Measurements from ENCODE around the gene HPS1. TPM values are rescaled to one million over a fixed set of nuclear protein-coding genes. Genes with fewer than 3 reads are reported as not detected.

HPS1 gene
- total RNA-seq, 4 donors from 2014 or later, result 26.3 to 40.6 (median 27.9) TPM

DNA sequence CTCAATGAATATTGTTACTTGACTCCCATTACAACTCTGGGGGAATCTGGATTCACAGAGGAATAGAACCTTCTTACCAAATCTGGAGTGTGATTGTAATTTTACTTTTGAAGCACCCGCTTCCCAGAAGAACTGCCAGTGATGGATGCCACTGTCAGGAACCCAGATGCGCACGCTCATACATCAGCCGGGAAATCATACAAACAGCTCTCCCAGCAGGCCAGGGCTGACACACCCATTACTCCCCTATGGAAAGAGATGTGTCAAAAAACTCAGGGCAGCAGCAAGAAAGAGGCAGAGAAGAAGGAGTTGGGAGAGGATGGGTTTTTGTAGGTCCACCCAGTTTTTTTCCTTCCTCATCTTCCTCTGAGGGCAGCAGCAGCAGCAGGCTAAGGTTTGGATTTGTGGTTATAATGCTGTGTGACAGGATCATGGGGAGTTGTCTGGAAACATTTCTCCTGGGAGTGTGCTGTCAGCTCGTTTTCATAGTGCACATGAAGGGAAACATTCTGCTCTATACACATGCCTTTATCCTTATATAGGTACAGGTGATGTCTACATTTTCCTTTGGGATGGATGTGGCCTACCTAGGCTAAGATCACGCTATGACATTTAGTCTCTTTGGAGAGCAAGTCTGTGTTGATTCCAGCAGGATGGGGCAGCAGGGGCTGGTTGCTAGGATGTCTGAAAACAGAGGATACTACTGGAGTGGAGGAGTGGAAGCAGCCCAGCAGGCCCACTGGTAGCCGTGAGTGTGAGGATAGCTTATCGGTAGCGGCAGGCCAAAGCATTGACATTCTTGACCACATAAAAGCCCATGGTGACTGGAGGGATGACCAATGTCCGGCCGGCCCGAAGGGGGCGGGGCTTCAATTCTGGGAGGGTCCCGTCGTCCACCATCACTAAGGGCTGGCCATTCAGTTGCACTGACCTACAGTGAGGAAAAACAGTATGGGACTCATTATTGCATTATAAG lies 12.4 kb upstream of the HPS1 start:
- no peak for TF ChIP-seq POLR2A (IDR thresholded peaks at IDR 0.05)
- TF ChIP-seq, protein P1, sequence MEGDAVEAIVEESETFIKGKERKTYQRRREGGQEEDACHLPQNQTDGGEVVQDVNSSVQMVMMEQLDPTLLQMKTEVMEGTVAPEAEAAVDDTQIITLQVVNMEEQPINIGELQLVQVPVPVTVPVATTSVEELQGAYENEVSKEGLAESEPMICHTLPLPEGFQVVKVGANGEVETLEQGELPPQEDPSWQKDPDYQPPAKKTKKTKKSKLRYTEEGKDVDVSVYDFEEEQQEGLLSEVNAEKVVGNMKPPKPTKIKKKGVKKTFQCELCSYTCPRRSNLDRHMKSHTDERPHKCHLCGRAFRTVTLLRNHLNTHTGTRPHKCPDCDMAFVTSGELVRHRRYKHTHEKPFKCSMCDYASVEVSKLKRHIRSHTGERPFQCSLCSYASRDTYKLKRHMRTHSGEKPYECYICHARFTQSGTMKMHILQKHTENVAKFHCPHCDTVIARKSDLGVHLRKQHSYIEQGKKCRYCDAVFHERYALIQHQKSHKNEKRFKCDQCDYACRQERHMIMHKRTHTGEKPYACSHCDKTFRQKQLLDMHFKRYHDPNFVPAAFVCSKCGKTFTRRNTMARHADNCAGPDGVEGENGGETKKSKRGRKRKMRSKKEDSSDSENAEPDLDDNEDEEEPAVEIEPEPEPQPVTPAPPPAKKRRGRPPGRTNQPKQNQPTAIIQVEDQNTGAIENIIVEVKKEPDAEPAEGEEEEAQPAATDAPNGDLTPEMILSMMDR (IDR thresholded peaks at IDR 0.05), result no peak
- peaks cover 0 to 17% (median 0%) of the 10 kb centered on the region in 4 donors for H3K27me3 ChIP-seq
- no peak for DNase-seq
- H3K9me3 ChIP-seq, result no peaks in the 10 kb centered on the region
- intact Hi-C loops (cut with DNase I), result no loop called here
- no peaks in the 10 kb centered on the region for H3K36me3 ChIP-seq
- WGBS, 2 donors, result 80 to 87% methylated on average over 14 of the region's 15 CpGs
- peaks cover 0 to 5% (median 0%) of the 10 kb centered on the region in 3 donors for H3K4me1 ChIP-seq
- no peak overlapping the region for H3K4me3 ChIP-seq
- no peak overlapping the region for H3K27ac ChIP-seq

DNA sequence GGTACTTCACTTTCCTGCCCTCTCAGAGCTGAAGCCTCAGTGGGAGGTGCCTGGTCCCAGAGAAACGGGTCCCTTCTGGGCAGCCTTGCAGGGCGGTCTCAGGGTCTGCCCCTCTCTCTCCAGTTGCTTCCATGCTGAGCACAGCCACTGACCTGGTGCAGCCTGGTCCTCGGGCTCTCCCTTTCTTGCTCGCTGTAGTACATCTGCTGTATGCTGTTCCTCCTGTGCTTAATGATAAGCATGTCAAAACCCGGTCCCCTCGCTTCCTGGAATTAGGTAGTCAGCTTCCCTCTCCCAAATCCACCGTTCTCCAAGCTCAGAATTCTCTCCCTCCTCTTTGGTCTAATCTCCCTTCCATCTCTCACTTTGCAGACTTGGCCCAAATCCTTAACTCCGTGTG lies 11.0 kb upstream of the HPS1 start:
- DNase-seq, result no peak
- Histone ChIP-seq H3K9me3 (no peaks in the 10 kb centered on the region), H3K36me3 (no peaks in the 10 kb centered on the region), H3K27ac (no peak overlapping the region), H3K4me1 (peaks cover 0 to 5% (median 0%) of the 10 kb centered on the region in 3 donors), H3K4me3 (no peak overlapping the region), H3K27me3 (peaks cover 0 to 17% (median 0%) of the 10 kb centered on the region in 4 donors)
- 48 to 65% methylated on average over 6 to 7 of the region's 8 CpGs for WGBS, 2 donors
- TF ChIP-seq, protein P1 (IDR thresholded peaks at IDR 0.05), result no peak
- TF ChIP-seq POLR2A (IDR thresholded peaks at IDR 0.05), result no peak
- intact Hi-C loops (cut with DNase I), result no loop called here

DNA sequence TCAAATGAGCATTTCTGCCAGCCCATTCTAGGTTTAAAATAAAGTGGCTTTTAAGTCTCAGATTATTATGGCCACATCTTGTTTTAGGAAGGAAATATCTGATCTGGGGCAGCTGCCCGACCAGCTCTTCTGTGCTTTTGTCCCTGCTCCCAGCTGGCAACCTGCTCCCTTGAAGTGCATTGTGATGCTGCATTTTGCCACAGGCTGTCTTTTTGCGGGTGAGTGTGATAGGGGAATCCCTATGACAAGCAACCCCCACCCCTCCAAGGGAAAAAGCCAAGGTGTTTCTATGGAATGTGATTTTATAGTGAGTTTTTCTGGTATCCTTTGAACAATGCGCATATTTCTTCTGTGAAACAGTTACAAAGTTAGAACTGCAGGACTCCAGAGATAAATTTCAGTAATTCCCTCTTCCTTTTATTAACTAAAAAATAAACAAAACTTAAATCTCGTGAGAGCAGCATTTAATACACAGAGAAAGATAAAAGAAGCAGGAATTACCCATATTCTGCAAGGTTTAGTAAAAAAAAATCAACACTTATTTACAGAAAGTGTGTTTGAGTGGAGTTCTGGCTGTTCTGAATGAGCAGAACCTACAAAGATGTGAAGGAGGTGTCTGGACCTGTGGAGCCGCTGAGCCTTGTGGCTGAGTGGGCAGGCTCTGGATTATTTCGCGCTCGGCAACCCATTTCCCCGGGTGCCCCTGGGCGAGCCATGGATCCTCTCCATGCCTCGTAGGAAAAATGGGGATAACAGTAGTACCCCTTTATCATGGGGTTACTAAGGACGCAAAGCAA lies 10.1 kb upstream of the HPS1 start:
- Histone ChIP-seq H3K27ac (no peak overlapping the region), H3K4me3 (no peak overlapping the region), H3K36me3 (no peaks in the 10 kb centered on the region), H3K9me3 (no peaks in the 10 kb centered on the region), H3K4me1 (peaks cover 0 to 5% (median 0%) of the 10 kb centered on the region in 3 donors), H3K27me3 (peaks cover 0 to 22% (median 0%) of the 10 kb centered on the region in 4 donors)
- 38 to 64% methylated on average over 12 of the region's 12 CpGs for WGBS, 2 donors
- no peak for DNase-seq
- intact Hi-C loops (cut with DNase I), result no loop called here
- TF ChIP-seq POLR2A (IDR thresholded peaks at IDR 0.05), result no peak
- TF ChIP-seq, protein P1 (IDR thresholded peaks at IDR 0.05), result no peak

DNA sequence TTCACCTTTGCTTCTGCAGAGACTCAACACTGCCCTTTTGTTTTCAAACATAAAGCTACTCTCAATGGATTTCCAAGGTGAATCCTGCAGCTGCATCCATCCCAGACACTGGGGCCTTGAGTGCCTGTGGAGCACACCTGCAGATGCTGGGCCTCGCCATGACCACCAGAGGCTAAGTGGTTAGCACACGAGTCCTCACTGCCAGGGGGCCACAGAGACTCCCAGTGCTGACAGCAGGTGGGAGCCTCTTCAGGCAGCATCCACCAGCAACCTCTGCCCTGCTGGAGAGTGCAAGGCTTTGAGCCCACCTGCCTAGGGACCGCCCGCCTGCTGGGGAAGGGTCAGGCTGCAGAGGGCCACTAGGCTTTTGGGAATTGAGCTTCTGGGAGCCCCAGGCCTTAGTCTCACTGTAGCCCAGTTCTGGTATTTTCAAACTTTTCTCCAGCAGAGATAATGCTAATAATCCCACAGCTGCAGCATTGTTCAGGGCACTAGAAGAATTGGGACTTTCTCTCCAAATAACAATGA lies 9.4 kb upstream of the HPS1 start:
- no peak for DNase-seq
- peaks cover 0 to 5% (median 0%) of the 10 kb centered on the region in 3 donors for H3K4me1 ChIP-seq
- no peak overlapping the region for H3K27ac ChIP-seq
- intact Hi-C loops (cut with DNase I), result no loop called here
- no peak for TF ChIP-seq POLR2A (IDR thresholded peaks at IDR 0.05)
- TF ChIP-seq, protein P1 (IDR thresholded peaks at IDR 0.05), result no peak
- H3K36me3 ChIP-seq, result no peaks in the 10 kb centered on the region
- peaks cover 0 to 22% (median 0%) of the 10 kb centered on the region in 4 donors for H3K27me3 ChIP-seq
- 100% methylated on average over 2 of the region's 4 CpGs; no CpG with 5 or more reads in 1 of the 2 donors for WGBS, 2 donors
- H3K9me3 ChIP-seq, result no peaks in the 10 kb centered on the region
- H3K4me3 ChIP-seq, result no peak overlapping the region

All from esophagus squamous epithelium (tissue), 5 donors.